Measurements from ENCODE around the gene CYS1. TPM values are rescaled to one million over a fixed set of nuclear protein-coding genes. Genes with fewer than 3 reads are reported as not detected.

Gene CYS1
- total RNA-seq = not detected

GRCh38 chr2:10079870-10080535 is at the start of gene CYS1:
CYS1 (minus strand) TSS chr2:10080411; CDS start chr2:10080223, 188 bp downstream.

GRCh38 chr2:10122500-10123280 is 42.5 kb upstream of the CYS1 start, which contains the start of gene RRM2:
RRM2 (plus strand) TSS chr2:10122739; CDS start chr2:10122799, 60 bp downstream.

GRCh38 chr2:10043256-10043905 is 36.8 kb downstream of the CYS1 start, which contains the start of gene KLF11:
KLF11 (plus strand) TSS chr2:10043550; CDS start chr2:10043717, 167 bp downstream.

Small RNA genes within 50 kb of the gene (small RNA-seq; reads per million reads assigned to genes)
- not detected for gene RF00568 (ENCODE audit: low replicate concordance)

Other genes starting within 250 kb of the CYS1 start
- gene TAF1B, start 236.9 kb downstream of the CYS1 start, total RNA-seq = 58.5 TPM
- 5.9 TPM for gene GRHL1, start 128.7 kb downstream of the CYS1 start, total RNA-seq
- 14.7 TPM for gene KLF11, start 36.9 kb downstream of the CYS1 start, total RNA-seq
- gene RRM2, start 42.3 kb upstream of the CYS1 start, total RNA-seq = 11.3 TPM
- 23.5 TPM for gene HPCAL1, start 222.5 kb upstream of the CYS1 start, total RNA-seq

Data from parietal lobe (tissue), 2 donors.